Astrocyte (in vitro differentiated cells and primary cell): ENCODE results near the gene PSMD1. TPM values are rescaled to one million over a fixed set of nuclear protein-coding genes. Genes with fewer than 3 reads are reported as not detected.

Source experiments
- DNase-seq: peaks from one replicate; pipeline ENCODE4 v3.0.0-alpha.2; 2010; ENCODE audit warnings: low read depth
- FAIRE-seq: peaks from 2 replicates; lab custom pipeline; 2011; peaks lifted over from hg19 to GRCh38; lab: Jason Lieb, UNC
- H2AFZ ChIP-seq: 2 replicates; pipeline ENCODE4 v1.6.0; 2012; ENCODE audit warnings: low read depth, low read length, inconsistent platforms
- H3K27ac ChIP-seq: 2 replicates; pipeline ENCODE4 v1.5.1; 2011; ENCODE audit warnings: low read depth, low read length, inconsistent platforms
- H3K27me3 ChIP-seq: 2 replicates; pipeline ENCODE4 v1.6.0; 2011; ENCODE audit warnings: low read length, inconsistent platforms; ENCODE audit not compliant: insufficient read depth
- H3K36me3 ChIP-seq: 2 replicates; pipeline ENCODE4 v1.5.1; 2011; ENCODE audit warnings: low read length, inconsistent platforms; ENCODE audit not compliant: insufficient read depth
- H3K4me1 ChIP-seq: 2 replicates; pipeline ENCODE4 v1.5.1; 2011; ENCODE audit warnings: low read length, inconsistent platforms; ENCODE audit not compliant: insufficient read depth
- H3K4me2 ChIP-seq: 2 replicates; pipeline ENCODE4 v1.6.0; 2012; ENCODE audit warnings: low read length, inconsistent platforms
- H3K4me3 ChIP-seq: 2 replicates; pipeline ENCODE4 v1.5.1; 2011; ENCODE audit warnings: low read depth, mild to moderate bottlenecking, low read length, inconsistent platforms; ENCODE audit not compliant: insufficient read depth
- H3K79me2 ChIP-seq: 2 replicates; pipeline ENCODE4 v1.6.0; 2012; ENCODE audit warnings: mild to moderate bottlenecking, low read length, inconsistent platforms; ENCODE audit not compliant: insufficient read depth
- H3K9ac ChIP-seq: 2 replicates; pipeline ENCODE4 v1.6.0; 2012; ENCODE audit warnings: mild to moderate bottlenecking, low read length, inconsistent platforms
- H3K9me3 ChIP-seq: 2 replicates; pipeline ENCODE4 v1.5.1; 2012; ENCODE audit warnings: low read depth, mild to moderate bottlenecking, low read length, inconsistent platforms; ENCODE audit not compliant: insufficient read depth
- H4K20me1 ChIP-seq: 2 replicates; pipeline ENCODE4 v1.6.0; 2012; ENCODE audit warnings: low read length, inconsistent platforms; ENCODE audit not compliant: insufficient read depth
- H3K27ac Mint-ChIP-seq: one replicate; pipeline ENCODE4 v1.8.0; 2021; ENCODE audit warnings: mild to moderate bottlenecking, mixed read lengths; ENCODE audit not compliant: unreplicated experiment
- H3K27me3 Mint-ChIP-seq: one replicate; pipeline ENCODE4 v1.8.0; 2021; ENCODE audit warnings: low read depth, mixed read lengths; ENCODE audit not compliant: unreplicated experiment
- H3K36me3 Mint-ChIP-seq: one replicate; pipeline ENCODE4 v1.8.0; 2021; ENCODE audit warnings: low read depth, mixed read lengths; ENCODE audit not compliant: unreplicated experiment
- H3K4me1 Mint-ChIP-seq: one replicate; pipeline ENCODE4 v1.8.0; 2021; ENCODE audit warnings: low read depth, mixed read lengths; ENCODE audit not compliant: unreplicated experiment
- H3K4me3 Mint-ChIP-seq: one replicate; pipeline ENCODE4 v1.8.0; 2021; ENCODE audit warnings: mild to moderate bottlenecking, moderate library complexity, mixed read lengths; ENCODE audit not compliant: unreplicated experiment
- H3K9me3 Mint-ChIP-seq: one replicate; pipeline ENCODE4 v1.8.0; 2021; ENCODE audit warnings: mild to moderate bottlenecking, mixed read lengths; ENCODE audit not compliant: unreplicated experiment
- EZH2 ChIP-seq: IDR thresholded peaks from 2 replicates; pipeline ENCODE4 v1.6.1; 2012; ENCODE audit warnings: mild to moderate bottlenecking, low read length, inconsistent platforms; ENCODE audit not compliant: insufficient read depth
- total RNA-seq: library from RNA; stranded (reverse); gene quantifications from 2 replicates; pipeline ENCODE4 v1.2.1, GENCODE V29; 2021
- TF ChIP-seq, protein P1 (sequence below): IDR thresholded peaks from 2 replicates; pipeline ENCODE4 v1.5.1; 2011; ENCODE audit warnings: low read depth, mild to moderate bottlenecking, inconsistent platforms, low read length, moderate library complexity; ENCODE audit not compliant: insufficient read depth

Gene PSMD1
- total RNA-seq, 1 donor from 2014 or later = 151 TPM

GRCh38 chr2:231146665-231147064, 90.0 kb downstream of the PSMD1 start:
- H4K20me1 ChIP-seq = no peaks in the 10 kb centered on the region
- H3K4me1 ChIP-seq = no peaks in the 10 kb centered on the region
- peaks cover 17% of the 10 kb centered on the region for H3K36me3 ChIP-seq
- H3K4me1 Mint-ChIP-seq = no peaks in the 10 kb centered on the region
- H3K4me2 ChIP-seq = no peak overlapping the region
- no peak overlapping the region for H3K4me3 Mint-ChIP-seq
- H3K79me2 ChIP-seq = peaks cover 6% of the 10 kb centered on the region
- no peaks in the 10 kb centered on the region for H3K27me3 ChIP-seq
- H2AFZ ChIP-seq = no peak overlapping the region
- FAIRE-seq = no peak
- no peak overlapping the region for H3K4me3 ChIP-seq
- H3K9me3 ChIP-seq = no peaks in the 10 kb centered on the region
- no peak overlapping the region for H3K27ac Mint-ChIP-seq
- no peak overlapping the region for H3K27ac ChIP-seq
- H3K36me3 Mint-ChIP-seq = peaks cover 6% of the 10 kb centered on the region
- H3K27me3 Mint-ChIP-seq = no peaks in the 10 kb centered on the region
- DNase-seq = no peak
- no peaks in the 10 kb centered on the region for H3K9me3 Mint-ChIP-seq
- no peak overlapping the region for H3K9ac ChIP-seq
- TF ChIP-seq, protein P1, sequence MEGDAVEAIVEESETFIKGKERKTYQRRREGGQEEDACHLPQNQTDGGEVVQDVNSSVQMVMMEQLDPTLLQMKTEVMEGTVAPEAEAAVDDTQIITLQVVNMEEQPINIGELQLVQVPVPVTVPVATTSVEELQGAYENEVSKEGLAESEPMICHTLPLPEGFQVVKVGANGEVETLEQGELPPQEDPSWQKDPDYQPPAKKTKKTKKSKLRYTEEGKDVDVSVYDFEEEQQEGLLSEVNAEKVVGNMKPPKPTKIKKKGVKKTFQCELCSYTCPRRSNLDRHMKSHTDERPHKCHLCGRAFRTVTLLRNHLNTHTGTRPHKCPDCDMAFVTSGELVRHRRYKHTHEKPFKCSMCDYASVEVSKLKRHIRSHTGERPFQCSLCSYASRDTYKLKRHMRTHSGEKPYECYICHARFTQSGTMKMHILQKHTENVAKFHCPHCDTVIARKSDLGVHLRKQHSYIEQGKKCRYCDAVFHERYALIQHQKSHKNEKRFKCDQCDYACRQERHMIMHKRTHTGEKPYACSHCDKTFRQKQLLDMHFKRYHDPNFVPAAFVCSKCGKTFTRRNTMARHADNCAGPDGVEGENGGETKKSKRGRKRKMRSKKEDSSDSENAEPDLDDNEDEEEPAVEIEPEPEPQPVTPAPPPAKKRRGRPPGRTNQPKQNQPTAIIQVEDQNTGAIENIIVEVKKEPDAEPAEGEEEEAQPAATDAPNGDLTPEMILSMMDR = no peak
- no peak for TF ChIP-seq EZH2

GRCh38 chr2:231152800-231153557, 96.3 kb downstream of the PSMD1 start:
- TF ChIP-seq EZH2 = no peak
- TF ChIP-seq, protein P1 = no peak
- no peak for FAIRE-seq
- peaks cover 12% of the 10 kb centered on the region for H3K36me3 ChIP-seq
- peak overlapping the region; percentile 20 for H3K27ac ChIP-seq
- Mint-ChIP-seq H3K4me1 (peaks cover 14% of the 10 kb centered on the region), H3K4me3 (no peak overlapping the region), H3K36me3 (no peaks in the 10 kb centered on the region), H3K27ac (peak overlapping the region; percentile 84), H3K27me3 (no peaks in the 10 kb centered on the region), H3K9me3 (no peaks in the 10 kb centered on the region)
- DNase-seq = peak; percentile 80
- no peak overlapping the region for H3K4me3 ChIP-seq
- no peak overlapping the region for H2AFZ ChIP-seq
- no peaks in the 10 kb centered on the region for H3K9me3 ChIP-seq
- H3K4me1 ChIP-seq = peaks cover 4% of the 10 kb centered on the region
- H4K20me1 ChIP-seq = no peaks in the 10 kb centered on the region
- H3K79me2 ChIP-seq = no peaks in the 10 kb centered on the region
- no peak overlapping the region for H3K9ac ChIP-seq
- no peak overlapping the region for H3K4me2 ChIP-seq
- no peaks in the 10 kb centered on the region for H3K27me3 ChIP-seq

DNA sequence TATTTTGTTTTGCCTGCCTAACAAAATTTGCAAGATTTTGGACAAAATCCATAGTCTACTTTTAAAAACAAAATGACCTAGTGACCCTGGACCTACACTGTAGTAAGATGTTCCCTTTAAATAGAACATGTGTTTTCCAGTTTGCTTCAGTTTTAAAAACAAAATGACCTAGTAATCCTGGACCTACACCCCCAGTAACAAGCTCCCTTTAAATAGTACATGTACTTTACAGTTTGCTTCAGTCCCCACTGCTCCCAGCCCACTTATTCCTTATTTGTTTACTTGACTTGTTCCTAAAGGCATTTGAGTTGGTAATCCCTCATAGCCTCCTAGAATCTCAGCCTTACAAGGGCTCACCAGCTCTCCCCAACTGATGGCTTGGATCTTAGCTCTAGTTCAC, 102.6 kb downstream of the PSMD1 start:
- Mint-ChIP-seq H3K4me1 (peaks cover 37% of the 10 kb centered on the region), H3K27me3 (no peaks in the 10 kb centered on the region), H3K4me3 (no peak overlapping the region), H3K27ac (peak overlapping the region; percentile 37), H3K9me3 (no peaks in the 10 kb centered on the region), H3K36me3 (no peaks in the 10 kb centered on the region)
- no peak for FAIRE-seq
- Histone ChIP-seq H3K9me3 (no peaks in the 10 kb centered on the region), H4K20me1 (no peaks in the 10 kb centered on the region), H3K79me2 (no peaks in the 10 kb centered on the region), H3K4me1 (peaks cover 29% of the 10 kb centered on the region), H3K27me3 (no peaks in the 10 kb centered on the region), H2AFZ (no peak overlapping the region), H3K27ac (no peak overlapping the region), H3K4me2 (no peak overlapping the region), H3K36me3 (peaks cover 4% of the 10 kb centered on the region), H3K4me3 (no peak overlapping the region), H3K9ac (no peak overlapping the region)
- no peak for DNase-seq
- TF ChIP-seq, protein P1 = no peak
